RPMI8226 (cell line): ENCODE results near the gene VWF.

Source experiments
- DNase-seq: peaks from one replicate; pipeline ENCODE4 v3.0.0-alpha.2; 2015

The VWF gene

DNA sequence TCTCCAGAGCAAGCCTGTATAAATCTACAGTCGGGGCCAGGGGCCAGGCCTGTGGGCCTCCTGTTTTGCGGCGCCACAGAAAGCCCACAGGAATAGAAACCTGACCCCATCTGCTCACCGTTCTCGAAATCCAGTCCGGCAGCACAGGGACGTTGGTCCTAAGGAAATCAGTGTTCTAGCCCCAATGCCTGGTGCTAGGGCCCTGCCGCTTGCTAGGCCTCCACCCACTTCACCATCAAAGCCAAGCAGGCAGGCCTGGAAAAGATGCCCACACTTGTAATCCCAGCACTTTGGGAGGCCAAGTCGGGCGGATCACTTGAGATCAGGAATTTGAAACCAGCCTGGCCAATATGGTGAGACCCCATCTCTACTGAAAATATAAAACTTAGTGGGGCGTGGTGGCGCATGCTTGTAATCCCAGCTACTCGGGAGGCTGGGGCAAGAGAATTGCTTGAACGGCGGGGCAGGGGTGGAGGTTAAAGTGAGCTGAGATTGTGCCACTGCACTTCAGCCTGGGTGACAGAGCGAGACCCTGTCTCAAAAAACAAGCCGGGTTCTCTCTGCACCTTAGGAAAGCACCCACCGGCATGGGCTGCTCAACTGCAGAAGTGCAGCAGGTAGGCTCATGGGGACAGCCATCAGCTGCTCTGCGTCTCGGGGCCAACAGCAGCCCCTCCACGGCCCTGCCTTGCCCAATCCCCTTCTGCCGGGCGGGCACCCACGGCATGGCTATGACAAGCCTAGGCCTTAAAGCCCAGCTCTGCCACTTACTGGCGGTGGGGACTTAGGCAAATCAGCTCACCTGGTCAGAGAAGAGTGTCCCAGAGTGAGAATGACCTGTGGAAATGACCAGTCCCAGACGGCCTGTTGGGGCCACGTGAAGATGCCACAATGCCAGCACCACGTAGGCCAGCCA lies 47.4 kb downstream of the VWF start:
- DNase-seq: no peak

DNA sequence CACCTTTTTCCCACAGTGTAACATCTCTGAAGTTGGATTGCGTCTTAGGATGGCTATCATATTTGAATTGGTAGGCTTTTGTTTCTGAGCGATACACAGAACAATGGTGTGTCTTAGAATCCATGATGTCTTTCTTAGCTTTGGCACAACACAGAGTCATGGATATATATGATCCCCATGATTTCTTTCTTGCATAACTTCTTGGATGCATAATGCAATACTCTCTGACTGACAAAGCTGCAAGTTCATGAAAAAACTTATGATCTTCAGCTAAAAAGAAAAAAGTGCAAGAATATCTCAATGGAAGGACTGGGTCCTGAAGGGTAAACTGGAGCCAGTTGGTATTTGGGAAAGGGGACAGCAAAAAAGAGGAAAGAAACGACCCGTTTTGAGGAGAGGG lies 48.1 kb downstream of the VWF start:
- no peak for DNase-seq

GRCh38 chr12:6074979-6075585 lies 49.4 kb downstream of the VWF start:
- DNase-seq: peak; percentile 26

DNA sequence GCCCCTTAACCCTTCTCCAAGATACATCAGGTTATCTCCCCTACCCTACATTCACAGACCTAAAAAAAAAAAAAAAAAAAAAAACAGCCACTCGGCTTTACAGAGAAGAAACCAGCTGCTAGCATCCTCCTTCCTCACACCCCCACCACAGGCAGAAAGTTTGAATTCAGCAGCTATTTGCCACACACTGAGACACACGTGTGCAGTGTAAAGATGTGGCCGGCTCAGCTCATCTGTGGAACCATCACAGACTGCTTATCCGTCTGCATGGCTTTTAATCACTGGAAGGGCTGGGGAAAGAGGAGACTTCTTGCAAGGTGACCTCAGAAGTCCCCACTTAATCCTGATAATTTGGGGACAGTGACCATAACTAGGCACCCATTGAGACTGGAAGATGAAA lies 50.0 kb downstream of the VWF start:
- DNase-seq: peak; percentile 64

DNA sequence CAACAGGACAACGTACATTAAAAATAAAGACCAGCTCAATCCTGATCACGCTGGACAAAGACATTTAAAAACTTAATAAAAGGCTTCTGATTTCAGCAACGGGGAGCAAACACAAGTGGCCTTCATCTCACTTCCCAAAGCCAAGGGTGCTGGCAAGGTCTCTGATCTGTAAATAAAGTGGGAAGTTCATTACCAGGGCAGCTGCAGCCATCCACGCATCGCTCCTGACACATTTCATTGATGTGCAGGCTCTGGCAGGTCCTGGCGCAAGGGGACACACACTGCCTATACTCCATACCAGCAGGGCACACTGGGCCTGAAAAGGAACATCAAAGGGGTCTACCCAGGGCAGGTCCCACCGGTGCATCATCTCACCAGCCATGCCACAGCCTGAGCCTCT lies 51.0 kb downstream of the VWF start:
- no peak for DNase-seq

DNA sequence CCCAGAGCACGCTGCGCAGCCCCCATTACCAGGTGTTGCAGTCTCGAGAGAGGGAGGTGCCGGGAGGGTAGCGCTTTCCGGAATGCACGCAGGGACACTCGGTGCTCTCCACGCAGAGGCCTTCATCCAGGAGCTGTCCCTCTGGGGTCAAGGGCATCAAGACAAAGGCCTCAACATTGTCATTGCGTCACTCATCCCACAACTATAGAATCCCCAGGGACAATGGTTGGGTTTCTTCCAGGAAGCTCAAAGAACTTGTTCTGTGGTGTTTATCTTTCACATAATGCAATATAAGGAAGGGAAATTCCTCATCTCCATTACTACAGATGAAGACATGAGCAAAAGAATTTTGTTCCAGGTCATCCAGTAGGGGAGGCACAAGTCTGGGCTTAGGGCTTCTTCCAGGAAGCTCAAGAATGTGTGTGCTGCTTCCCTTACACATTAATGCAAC lies 52.1 kb downstream of the VWF start:
- no peak for DNase-seq

DNA sequence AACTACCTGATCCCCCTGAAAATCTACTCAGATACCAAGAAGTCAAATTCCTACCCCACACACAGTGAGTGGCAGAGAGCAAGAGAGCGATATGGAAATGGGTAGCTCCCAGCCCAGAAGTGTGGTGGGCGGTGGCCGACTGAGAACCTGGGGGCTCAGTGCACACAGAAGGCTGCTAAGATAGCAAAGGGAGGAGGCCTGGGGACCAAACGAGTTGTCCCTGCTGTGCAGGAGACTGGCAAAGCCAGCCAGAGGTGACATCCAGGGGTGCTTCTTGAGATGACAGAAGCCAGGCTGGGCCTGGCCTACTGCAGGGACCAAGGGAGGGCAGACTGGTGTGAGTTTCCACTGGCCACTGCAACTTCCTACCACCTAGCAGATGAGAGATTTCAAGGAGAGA lies 52.9 kb downstream of the VWF start:
- DNase-seq: no peak

DNA sequence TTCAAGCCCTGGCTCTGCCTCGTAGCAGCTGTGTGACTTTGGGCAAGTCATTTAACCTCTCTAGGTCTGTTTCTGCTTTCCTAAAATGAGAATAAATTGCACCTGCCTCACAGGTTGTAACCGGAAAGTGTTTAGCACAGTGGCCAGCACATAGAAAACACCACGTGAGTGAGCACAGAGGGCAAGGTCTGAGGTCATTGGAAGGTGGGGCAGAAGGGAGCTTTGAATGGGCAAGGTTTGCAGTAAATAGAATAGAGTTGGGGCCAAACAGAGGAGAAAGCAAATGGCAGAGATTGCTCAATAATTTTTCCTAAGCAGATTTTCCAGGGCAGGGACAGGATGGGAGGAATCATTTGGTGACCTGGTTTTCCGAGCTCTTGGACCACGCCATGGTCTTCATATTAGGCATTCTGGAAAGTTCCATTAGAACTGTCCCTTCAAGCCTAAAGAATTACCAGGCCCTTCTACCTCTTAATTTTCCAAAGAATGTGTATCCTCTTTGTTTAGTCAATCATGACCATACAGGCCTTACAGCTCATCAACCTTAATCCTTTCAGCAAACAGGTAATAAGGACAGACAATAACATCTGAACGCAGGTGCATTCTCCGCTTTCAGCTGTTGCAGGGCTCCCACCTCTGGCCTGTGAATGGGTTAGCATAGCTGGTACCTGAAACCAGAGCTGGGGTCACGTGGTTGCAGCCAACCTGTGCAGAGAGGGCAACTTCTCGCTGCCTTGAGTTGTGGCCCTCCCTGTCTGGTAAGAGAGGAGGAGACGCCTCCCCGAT lies 53.8 kb downstream of the VWF start:
- peak; percentile 68 for DNase-seq

DNA sequence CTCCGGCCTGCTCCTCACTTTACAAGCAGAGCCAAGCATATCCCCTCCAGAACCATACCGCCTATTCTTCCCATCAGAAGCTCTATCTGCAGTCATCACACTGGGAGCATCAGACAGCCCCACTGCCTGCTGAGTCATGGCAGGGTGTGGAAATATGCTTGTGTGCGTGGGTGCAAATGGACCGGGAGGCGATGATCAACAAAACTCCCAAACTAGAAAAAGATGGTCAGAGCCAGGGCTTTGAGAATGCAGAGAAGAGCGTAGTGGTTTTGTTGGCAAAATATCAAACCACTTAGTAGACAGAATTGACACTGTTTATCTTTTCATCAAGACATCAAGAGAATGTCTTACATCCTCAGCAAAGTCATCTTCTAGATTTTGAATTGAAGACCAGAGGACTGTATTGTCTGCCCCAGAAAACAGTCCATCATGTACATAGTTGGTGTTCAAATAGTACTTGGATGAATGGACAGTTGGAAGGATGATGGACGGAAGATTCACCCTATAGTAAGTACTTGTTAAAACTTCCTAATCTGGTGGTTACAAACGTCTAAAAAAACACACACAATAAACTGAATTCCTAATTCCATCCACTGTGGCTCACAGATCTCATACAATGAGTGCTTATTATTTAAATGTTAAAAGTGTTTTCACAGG lies 54.9 kb downstream of the VWF start:
- peak; percentile 45 for DNase-seq

- DNase-seq: no peak
Measured at GRCh38 chr12:6068227-6068626, 56.2 kb downstream of the VWF start.

DNA sequence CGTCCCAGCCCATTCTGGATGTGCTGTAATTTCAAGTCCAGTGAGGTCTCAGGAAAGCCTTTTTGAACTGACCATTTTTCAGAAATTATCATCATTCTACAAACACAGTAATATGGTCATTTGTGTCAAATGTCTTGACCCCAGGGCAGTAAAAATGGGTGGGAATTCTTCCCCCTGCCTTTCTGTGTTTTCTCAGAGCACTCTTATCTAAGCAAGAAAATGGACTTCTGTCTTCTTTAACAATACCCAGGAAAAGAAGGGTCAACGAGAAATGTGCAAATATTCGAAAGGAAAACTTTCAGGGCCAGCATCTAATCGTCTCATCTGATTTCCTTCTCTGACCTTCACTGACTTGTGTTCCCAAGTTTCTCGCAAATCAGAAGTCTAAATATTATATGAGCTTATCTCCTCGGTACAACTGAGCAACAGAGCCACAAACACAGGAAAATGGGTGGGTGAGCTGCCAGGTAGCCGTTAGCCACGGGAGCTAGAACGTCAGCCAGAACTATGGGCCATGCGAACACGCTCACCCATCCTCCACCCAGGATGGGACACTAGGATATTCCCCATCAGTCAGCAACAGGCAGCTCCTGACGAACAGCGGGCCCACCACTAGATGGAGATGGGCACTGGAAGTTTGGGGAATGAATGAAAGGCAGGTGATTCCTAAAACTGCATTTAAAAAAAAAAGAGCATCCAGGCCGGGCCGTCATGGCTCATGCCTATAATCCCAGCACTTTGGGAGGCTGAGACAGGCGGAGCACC lies 57.1 kb downstream of the VWF start:
- DNase-seq: no peak

GRCh38 chr12:6066651-6067050 lies 57.8 kb downstream of the VWF start:
- DNase-seq: no peak

DNA sequence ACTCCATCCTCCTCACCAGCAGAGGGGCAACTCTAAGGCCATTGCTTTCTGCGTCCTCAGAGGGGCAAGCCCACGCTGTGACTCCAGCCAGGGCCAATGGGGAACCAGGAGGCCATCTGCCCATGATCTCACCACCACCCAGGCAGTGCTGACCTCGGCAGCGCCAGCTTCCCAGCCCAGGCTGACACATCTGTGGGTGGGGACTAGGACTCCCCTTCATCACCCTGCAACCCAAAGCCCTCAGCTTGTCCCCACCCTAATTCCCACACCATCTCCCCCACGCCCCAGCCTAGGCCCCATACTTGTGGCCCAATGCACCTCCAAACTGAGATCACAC lies 58.6 kb downstream of the VWF start:
- DNase-seq: no peak

- DNase-seq: no peak
Measured at GRCh38 chr12:6065131-6065862, 59.2 kb downstream of the VWF start.

DNA sequence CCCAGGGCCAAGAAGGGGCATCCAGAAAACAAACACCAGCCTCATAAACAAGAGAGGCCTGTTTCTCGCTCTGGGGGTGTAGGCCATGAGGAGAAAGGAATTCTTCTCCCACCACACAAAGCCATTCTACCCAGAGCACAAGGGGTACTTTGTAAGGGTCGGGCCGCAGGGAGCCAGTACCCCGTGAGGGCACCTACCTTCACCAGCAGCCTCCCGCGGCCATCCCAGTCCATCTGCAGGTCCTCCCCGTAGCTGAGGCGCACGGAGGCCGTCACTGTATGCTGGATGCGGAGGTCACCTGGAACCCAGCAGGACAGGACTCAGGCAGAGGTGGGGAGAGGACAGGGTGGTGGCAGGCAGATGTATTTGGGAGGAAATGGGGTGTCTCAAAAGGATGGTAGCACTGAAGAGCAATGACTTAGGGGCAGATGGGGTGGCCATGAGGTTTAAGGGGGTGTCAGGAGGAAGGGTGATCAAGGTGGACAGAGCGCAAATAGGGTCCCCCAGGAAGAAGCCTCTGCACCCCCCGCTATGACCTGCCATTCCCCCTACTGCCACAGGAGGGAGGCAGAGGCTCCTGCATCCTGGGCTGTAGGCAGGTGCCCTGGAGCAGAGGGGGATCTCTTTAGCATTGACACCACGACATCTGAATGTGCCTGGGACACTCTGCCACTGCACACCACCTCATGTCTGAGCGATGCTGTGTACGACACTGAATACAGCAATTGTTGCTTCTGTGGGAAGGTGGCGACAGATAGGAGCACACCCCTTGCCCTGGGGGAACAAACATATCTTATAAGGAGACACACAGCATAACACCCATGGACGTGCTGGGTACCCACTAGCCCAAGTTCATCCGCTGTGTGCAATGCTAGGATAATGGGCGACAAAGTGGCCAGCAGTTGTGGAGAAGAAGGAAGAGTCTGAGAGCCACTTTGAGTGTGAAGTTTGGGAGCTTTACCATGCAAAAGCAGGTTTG lies 61.4 kb downstream of the VWF start:
- peak; percentile 66 for DNase-seq

DNA sequence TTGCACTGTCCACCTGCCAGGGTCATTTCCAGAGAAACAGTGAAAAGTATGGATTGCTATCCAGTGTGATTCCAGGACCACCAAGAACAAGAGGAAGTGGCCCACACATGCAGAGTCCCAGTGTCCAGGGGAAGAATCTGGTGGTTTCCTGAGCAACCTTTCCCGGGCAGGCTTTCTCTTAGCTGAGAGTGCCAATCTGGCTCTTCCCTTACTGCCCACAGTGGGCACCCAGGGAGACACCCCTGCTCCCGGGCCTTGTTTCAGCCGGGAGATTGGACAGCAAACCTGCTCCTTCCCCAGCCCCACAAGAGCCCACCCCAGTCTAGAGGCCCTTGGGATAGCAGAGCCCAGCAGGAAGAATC lies 62.1 kb downstream of the VWF start:
- no peak for DNase-seq

- DNase-seq: no peak
Measured at GRCh38 chr12:6061660-6062059, 62.8 kb downstream of the VWF start.

DNA sequence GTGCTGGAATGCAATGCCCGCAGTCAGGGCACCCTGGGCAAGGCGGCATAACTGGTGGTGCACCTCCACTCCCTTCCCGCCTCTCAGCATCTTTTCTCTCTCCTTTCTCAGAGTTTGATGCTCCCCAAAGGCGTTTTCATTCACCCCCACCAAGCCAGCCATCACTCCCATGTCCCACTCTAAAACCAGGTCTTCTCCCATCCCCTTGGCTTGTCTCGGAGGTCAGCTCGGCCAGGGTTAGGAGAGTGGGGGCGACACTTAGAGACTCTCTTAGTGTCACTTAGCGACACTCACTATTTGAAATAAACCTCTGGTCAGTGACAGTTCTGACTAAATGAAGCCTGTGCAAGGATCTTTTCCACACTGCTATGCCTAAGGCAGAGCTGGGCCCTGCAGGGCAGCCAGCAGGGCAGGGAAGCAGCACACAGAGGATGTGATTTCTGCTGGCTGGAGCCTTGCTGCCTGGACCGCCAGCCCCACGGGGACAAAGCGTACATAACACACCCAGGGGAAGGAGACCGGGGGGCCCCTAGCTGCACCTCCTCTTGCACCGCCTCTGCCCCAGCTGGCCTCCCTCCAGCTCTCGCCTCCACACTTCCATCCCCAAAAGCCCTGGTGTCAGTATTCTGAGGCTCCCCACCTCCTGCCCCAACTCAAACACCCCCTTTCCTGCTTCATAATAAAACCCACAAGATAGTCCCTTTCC lies 64.5 kb downstream of the VWF start:
- no peak for DNase-seq

DNA sequence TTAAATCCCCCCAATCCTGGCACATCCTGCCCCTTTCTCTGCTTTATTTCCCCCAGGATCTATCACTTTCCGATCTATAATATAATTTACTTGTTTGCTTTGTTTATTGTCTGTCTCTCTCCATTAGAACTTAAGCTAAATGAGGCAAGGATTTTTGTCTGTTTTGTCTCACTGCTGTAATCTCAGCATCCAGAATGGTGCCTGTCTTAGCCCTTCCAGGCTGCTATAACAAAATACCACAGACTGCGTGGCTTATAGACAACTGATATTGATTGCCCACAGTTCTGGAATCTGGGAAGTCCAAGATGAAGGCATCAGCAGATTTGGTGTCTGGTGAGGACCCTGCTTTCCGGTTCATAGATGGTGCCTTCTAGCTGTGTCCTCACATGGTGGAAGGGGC lies 65.2 kb downstream of the VWF start:
- no peak for DNase-seq
